HCT116 (cell line): ENCODE measurements around the gene HMG20A.

Experiments used
- CBX3 ChIP-seq: IDR thresholded peaks from 2 replicates; pipeline ENCODE4 v1.6.1; 2012; ENCODE audit warnings: low read depth
- CTCF ChIP-seq, 3 experiments: fragments of 200-600 bp in 1 of 3; sonication (generic) in 1 of 3; IDR thresholded peaks in 2 of 3; conservative IDR thresholded peaks in 1 of 3; 2 replicates each; pipeline ENCODE4 v1.5.1; 2012 to 2017; ENCODE audit warnings: low read depth in 2 of 3, low read length in 2 of 3, antibody characterized with exemption in 1 of 3, borderline replicate concordance in 1 of 3, control low read depth in 1 of 3, mild to moderate bottlenecking in 1 of 3, mixed read lengths in 1 of 3, mixed run types in 1 of 3, moderate library complexity in 1 of 3; ENCODE audit not compliant: insufficient read depth in 1 of 3
- ELF1 ChIP-seq: IDR thresholded peaks from 2 replicates; pipeline ENCODE4 v1.6.1; 2012; ENCODE audit warnings: low read depth, borderline replicate concordance
- EZH2 ChIP-seq: fragments of 200-600 bp; sonication (generic); IDR thresholded peaks from 2 replicates; pipeline ENCODE4 v1.6.1; 2017; ENCODE audit warnings: antibody characterized with exemption, mixed run types
- EZH2phosphoT487 ChIP-seq: fragments of 200-600 bp; IDR thresholded peaks from 2 replicates; pipeline ENCODE4 v1.6.1; 2018; ENCODE audit warnings: antibody characterized with exemption, borderline replicate concordance
- MAX ChIP-seq: IDR thresholded peaks from 2 replicates; pipeline ENCODE4 v1.6.1; 2012
- POLR2A ChIP-seq: IDR thresholded peaks from 2 replicates; pipeline ENCODE4 v1.7.0; 2011; ENCODE audit warnings: borderline replicate concordance; ENCODE audit not compliant: insufficient read depth, insufficient read length; ENCODE audit errors: extremely low read depth
- POLR2AphosphoS5 ChIP-seq: IDR thresholded peaks from 2 replicates; pipeline ENCODE4 v1.6.1; 2011; ENCODE audit warnings: mild to moderate bottlenecking, low read depth, low read length, moderate library complexity
- REST ChIP-seq: IDR thresholded peaks from 2 replicates; pipeline ENCODE4 v1.6.1; 2012; ENCODE audit warnings: low read depth
- SP1 ChIP-seq: IDR thresholded peaks from 2 replicates; pipeline ENCODE4 v1.6.1; 2012; ENCODE audit warnings: low read depth
- SRF ChIP-seq: IDR thresholded peaks from 2 replicates; pipeline ENCODE4 v1.6.1; 2012; ENCODE audit warnings: low read depth
- TCF7L2 ChIP-seq: IDR thresholded peaks from 2 replicates; pipeline ENCODE4 v1.7.0; 2011; ENCODE audit warnings: borderline replicate concordance, inconsistent platforms; ENCODE audit not compliant: insufficient read depth, insufficient read length; ENCODE audit errors: extremely low read depth
- ZFX ChIP-seq: fragments of 450-650 bp; IDR thresholded peaks from 2 replicates; pipeline ENCODE4 v1.6.1; 2017
- ZNF274 ChIP-seq: fragments of 200-500 bp; sonication (Bioruptor generic); IDR thresholded peaks from 2 replicates; pipeline ENCODE4 v1.6.1; 2014; ENCODE audit warnings: mild to moderate bottlenecking, low read depth, low read length, inconsistent platforms

- TF ChIP-seq ELF1 (no peak), ZNF274 (no peak), EZH2phosphoT487 (no peak), POLR2A (no peak), TCF7L2 (no peak), CTCF (IDR thresholded peaks at IDR 0.05 in 2 of 3, conservative IDR thresholded peaks at IDR 0.05 in 1 of 3; ENCODE audit: borderline replicate concordance in 1 of 3, insufficient read depth in 1 of 3, low read depth in 2 of 3, low read length in 2 of 3) (no peak), SP1 (no peak), EZH2 (no peak), ZFX (no peak), REST (no peak), POLR2AphosphoS5 (no peak), MAX (no peak), CBX3 (no peak), SRF (no peak)
These were observed 9.5 kb downstream of the HMG20A start for GRCh38 chr15:77430213-77430612.
